SK-N-SH (cell line): ENCODE results near the gene ITSN1. TPM values are rescaled to one million over a fixed set of nuclear protein-coding genes. Genes with fewer than 3 reads are reported as not detected.
A peak's percentile ranks its signal among the peaks of the same experiment; 100 is the strongest.

Experiments used
- CTCF ChIA-PET: fragments of 300-600, 350-600 bp; formaldehyde crosslinking; extraction: SDS; loops from one replicate; lab custom pipeline; 2021; lab: Yijun Ruan, JAX
- POLR2A ChIA-PET: fragments of 350-600 bp; sonication (Branson Sonifier 250); formaldehyde crosslinking; extraction: SDS; loops from one replicate; lab custom pipeline; 2020; ENCODE audit warnings: antibody characterized with exemption, inconsistent platforms; lab: Yijun Ruan, JAX
- DNase-seq: peaks from one replicate; pipeline ENCODE4 v3.0.0; 2012
- H2AFZ ChIP-seq: fragments of 200-600 bp; sonication (generic); 2 replicates; pipeline ENCODE4 v1.8.1; 2016; ENCODE audit warnings: antibody characterized with exemption, mild to moderate bottlenecking, low read depth
- H3F3A ChIP-seq: fragments of 200-600 bp; sonication (generic); replicated peaks from 2 replicates; pipeline ENCODE3; 2016; ENCODE audit warnings: antibody characterized with exemption, mild to moderate bottlenecking; ENCODE audit not compliant: insufficient read depth
- H3K27ac ChIP-seq, 2 experiments: fragments of 200-500 bp in 1 of 2; fragments of 200-600 bp in 1 of 2; sonication (Bioruptor generic) in 1 of 2; sonication (generic), shearing (Covaris generic) in 1 of 2; 2 replicates each; pipeline versions ENCODE4 v1.5.1 to v1.6.1; 2014 to 2016; ENCODE audit warnings: low read depth in 2 of 2, inconsistent platforms in 1 of 2, low read length in 1 of 2, mild to moderate bottlenecking in 1 of 2, mixed read lengths in 1 of 2
- H3K27me3 ChIP-seq: fragments of 200-600 bp; sonication (generic), shearing (Covaris generic); 2 replicates; pipeline ENCODE4 v1.6.1; 2016; ENCODE audit warnings: mixed run types; ENCODE audit not compliant: insufficient read depth
- H3K36me3 ChIP-seq, 2 experiments: fragments of 200-500 bp in 1 of 2; fragments of 200-600 bp in 1 of 2; sonication (Bioruptor generic) in 1 of 2; sonication (generic) in 1 of 2; replicated peaks in 1 of 2; 2 replicates each; pipeline versions ENCODE3 to v1.5.1; 2014 to 2016; ENCODE audit warnings: low read length in 1 of 2, mild to moderate bottlenecking in 1 of 2; ENCODE audit not compliant: insufficient read depth in 2 of 2, control insufficient read depth in 1 of 2
- H3K4me1 ChIP-seq, 2 experiments: fragments of 200-500 bp in 1 of 2; fragments of 200-600 bp in 1 of 2; sonication (Bioruptor generic) in 1 of 2; sonication (generic), shearing (Covaris generic) in 1 of 2; 2 replicates each; pipeline versions ENCODE4 v1.5.1 to v1.6.1; 2014 to 2016; ENCODE audit warnings: low read depth in 1 of 2, low read length in 1 of 2, mixed run types in 1 of 2; ENCODE audit not compliant: insufficient read depth in 2 of 2, control insufficient read depth in 1 of 2
- H3K4me2 ChIP-seq: fragments of 200-600 bp; sonication (generic), shearing (Covaris generic); 2 replicates; pipeline ENCODE4 v1.6.1; 2017; ENCODE audit warnings: mixed run types
- H3K4me3 ChIP-seq, 2 experiments: fragments of 200-500 bp in 1 of 2; fragments of 200-600 bp in 1 of 2; sonication (Bioruptor generic) in 1 of 2; sonication (generic), shearing (Covaris generic) in 1 of 2; 2 replicates each; pipeline versions ENCODE4 v1.5.1 to v1.8.1; 2014 to 2016; ENCODE audit warnings: low read depth in 2 of 2, inconsistent platforms in 1 of 2, low read length in 1 of 2, mild to moderate bottlenecking in 1 of 2, mixed read lengths in 1 of 2, moderate library complexity in 1 of 2
- H3K79me2 ChIP-seq: fragments of 200-600 bp; sonication (generic); 2 replicates; pipeline ENCODE4 v1.8.1; 2017; ENCODE audit warnings: mild to moderate bottlenecking; ENCODE audit not compliant: insufficient read depth
- H3K9ac ChIP-seq: fragments of 200-600 bp; sonication (generic); 2 replicates; pipeline ENCODE4 v1.6.1; 2017; ENCODE audit warnings: mixed run types
- H3K9me2 ChIP-seq: fragments of 200-600 bp; sonication (generic); 2 replicates; pipeline ENCODE4 v1.6.1; 2017; ENCODE audit warnings: mixed run types
- H3K9me3 ChIP-seq: fragments of 200-600 bp; sonication (generic); 2 replicates; pipeline ENCODE4 v1.6.1; 2017; ENCODE audit warnings: mixed run types, mild to moderate bottlenecking, moderate library complexity
- H4K20me1 ChIP-seq: fragments of 200-600 bp; sonication (generic); 2 replicates; pipeline ENCODE4 v1.6.1; 2017; ENCODE audit warnings: mild to moderate bottlenecking, mixed run types; ENCODE audit not compliant: insufficient read depth
- CHD2 ChIP-seq: fragments of 150-350 bp; IDR thresholded peaks from 2 replicates; pipeline ENCODE4 v1.6.1; 2018; ENCODE audit warnings: low read length; ENCODE audit not compliant: partially characterized antibody
- CTCF ChIP-seq: fragments of 200-600 bp; sonication (generic); IDR thresholded peaks from 2 replicates; pipeline ENCODE4 v1.6.1; 2017; ENCODE audit warnings: antibody characterized with exemption, mild to moderate bottlenecking, moderate library complexity
- ELF1 ChIP-seq: IDR thresholded peaks from 2 replicates; pipeline ENCODE4 v1.4.0; 2012
- EP300 ChIP-seq, 2 experiments: IDR thresholded peaks; 2 replicates each; pipeline versions ENCODE4 v1.4.0 to v1.6.1; 2012; ENCODE audit warnings: borderline replicate concordance in 1 of 2, low read depth in 1 of 2, low read length in 1 of 2
- EZH2phosphoT487 ChIP-seq: fragments of 200-600 bp; sonication (generic); IDR thresholded peaks from 2 replicates; pipeline ENCODE4 v1.6.1; 2017; ENCODE audit warnings: low read depth, mixed run types, mild to moderate bottlenecking, antibody characterized with exemption, moderate library complexity, borderline replicate concordance
- FOSL2 ChIP-seq: IDR thresholded peaks from 2 replicates; pipeline ENCODE4 v1.4.0; 2012; ENCODE audit warnings: low read depth, mild to moderate bottlenecking, moderate library complexity, borderline replicate concordance
- FOXJ3 ChIP-seq: sonication (generic); formaldehyde crosslinking; IDR thresholded peaks from 2 replicates; pipeline ENCODE4 v1.5.1; 2020; ENCODE audit warnings: mild to moderate bottlenecking, missing genetic modification reagents
- IRF3 ChIP-seq: fragments of 150-350 bp; IDR thresholded peaks from 2 replicates; pipeline ENCODE4 v1.6.1; 2016; ENCODE audit warnings: mild to moderate bottlenecking, low read depth, low read length
- JUND ChIP-seq: IDR thresholded peaks from 2 replicates; pipeline ENCODE4 v1.4.0; 2012
- MEF2A ChIP-seq: IDR thresholded peaks from 2 replicates; pipeline ENCODE4 v1.4.0; 2012; ENCODE audit warnings: low read depth, borderline replicate concordance
- PBX3 ChIP-seq: IDR thresholded peaks from 2 replicates; pipeline ENCODE4; 2012
- POLR2AphosphoS5 ChIP-seq: IDR thresholded peaks from 2 replicates; pipeline ENCODE4 v1.6.1; 2012; ENCODE audit warnings: low read depth, low read length
- RAD21 ChIP-seq: IDR thresholded peaks from 2 replicates; pipeline ENCODE4 v1.6.1; 2012; ENCODE audit warnings: mild to moderate bottlenecking, low read length
- USF2 ChIP-seq: fragments of 150-350 bp; IDR thresholded peaks from 2 replicates; pipeline ENCODE4 v1.6.1; 2017; ENCODE audit warnings: antibody characterized with exemption, low read length, low read depth, borderline replicate concordance
- WGBS: methylation state at CpG from one replicate; pipeline ENCODE4 v1.1.6; 2017; ENCODE audit warnings: low lambda C conversion rate; 5-methylcytosine and 5-hydroxymethylcytosine counted together
- polyA plus RNA-seq, 3 experiments: library from polyadenylated mRNA; depleted of rRNA; stranded (reverse); fragments of >200 nt; gene quantifications; 2 replicates each; pipeline ENCODE4 v1.2.3, GENCODE V29; 2012

ITSN1 gene
- polyA plus RNA-seq, 1 of the 3 experiments (the other 2 are of a cell fraction), result 27.8 TPM

GRCh38 chr21:33662046-33662445, 19.7 kb downstream of the ITSN1 start:
- no peak for TF ChIP-seq MEF2A
- no peak for TF ChIP-seq FOSL2
- no peak for TF ChIP-seq ELF1
- no peak for TF ChIP-seq EZH2phosphoT487
- no peak for TF ChIP-seq USF2
- TF ChIP-seq EP300 (IDR thresholded peaks at IDR 0.05; ENCODE audit: borderline replicate concordance in 1 of 2, low read depth in 1 of 2, low read length in 1 of 2), result no peak
- H4K20me1 ChIP-seq, result peaks cover 17% of the 10 kb centered on the region
- no peaks in the 10 kb centered on the region for H3K9me2 ChIP-seq
- H3K36me3 ChIP-seq, result peaks cover 0 to 14% of the 10 kb centered on the region in 2 experiments
- H3K9me3 ChIP-seq, result peaks cover 4% of the 10 kb centered on the region; the same call in 1 of the 2 replicates
- ChIA-PET POLR2A (interaction anchor here (1.0 kb wide), 1 partner anchor 37 kb away, joined by 3 read pairs; no protein-coding TSS in a partner anchor), CTCF (no interaction called here)
- no peak for DNase-seq
- no peak overlapping the region for H2AFZ ChIP-seq
- H3K4me1 ChIP-seq, result peaks cover 0 to 4% of the 10 kb centered on the region in 2 experiments; a peak in 1 of 4 replicates
- H3K4me2 ChIP-seq, result no peak overlapping the region
- H3K9ac ChIP-seq, result no peak overlapping the region
- WGBS, result 93% methylated on average over 3 of the region's 3 CpGs
- no peak overlapping the region for H3K27ac ChIP-seq
- H3K79me2 ChIP-seq, result peaks cover 99% of the 10 kb centered on the region
- H3K4me3 ChIP-seq, result no peak overlapping the region
- peaks cover 9% of the 10 kb centered on the region for H3F3A ChIP-seq
- H3K27me3 ChIP-seq, result no peaks in the 10 kb centered on the region

GRCh38 chr21:33663241-33663640, 20.9 kb downstream of the ITSN1 start:
- no peak for DNase-seq
- TF ChIP-seq IRF3 (no peak), CTCF (no peak), FOXJ3 (CRISPR knock-in tag) (no peak), PBX3 (no peak), JUND (no peak), MEF2A (no peak), RAD21 (no peak), CHD2 (no peak), POLR2AphosphoS5 (no peak)
- Histone ChIP-seq H4K20me1 (peaks cover 26% of the 10 kb centered on the region), H3K27ac (0 out of 4 replicates have a peak overlapping the region, but pooled peaks of 1 of the 2 experiments have one; percentile 4), H3K79me2 (peaks cover 99% of the 10 kb centered on the region), H3K9me2 (no peaks in the 10 kb centered on the region), H2AFZ (no peak overlapping the region), H3F3A (peaks cover 9% of the 10 kb centered on the region), H3K4me1 (peaks cover 4 to 8% of the 10 kb centered on the region in 2 experiments; a peak in 2 of 4 replicates), H3K4me2 (no peak overlapping the region), H3K27me3 (no peaks in the 10 kb centered on the region), H3K9me3 (peaks cover 4% of the 10 kb centered on the region; the same call in 1 of the 2 replicates), H3K36me3 (peaks cover 0 to 14% of the 10 kb centered on the region in 2 experiments), H3K9ac (no peak overlapping the region), H3K4me3 (no peak overlapping the region)
- ChIA-PET CTCF (interaction anchor here (0.9 to 1.3 kb wide), 3 partner anchors 10 to 28 kb away, joined by 3 to 5 read pairs (median 4); no protein-coding TSS in a partner anchor), POLR2A (no interaction called here)
- WGBS, result 64% methylated on average over 2 of the region's 2 CpGs
